HG02623 (cell line): ENCODE measurements around the gene ZNF678.
"Not testable (repeated sequence)": the region's sequence is repeated elsewhere in the genome, so short reads cannot be mapped to it uniquely, and the experiment has no call there.

Source experiments
- ATAC-seq: cut with Tn5 transposase; IDR thresholded peaks from one replicate; pipeline ENCODE4 v1.9.1; 2021; ENCODE audit warnings: moderate library complexity; ENCODE audit not compliant: unreplicated experiment

Gene ZNF678

DNA sequence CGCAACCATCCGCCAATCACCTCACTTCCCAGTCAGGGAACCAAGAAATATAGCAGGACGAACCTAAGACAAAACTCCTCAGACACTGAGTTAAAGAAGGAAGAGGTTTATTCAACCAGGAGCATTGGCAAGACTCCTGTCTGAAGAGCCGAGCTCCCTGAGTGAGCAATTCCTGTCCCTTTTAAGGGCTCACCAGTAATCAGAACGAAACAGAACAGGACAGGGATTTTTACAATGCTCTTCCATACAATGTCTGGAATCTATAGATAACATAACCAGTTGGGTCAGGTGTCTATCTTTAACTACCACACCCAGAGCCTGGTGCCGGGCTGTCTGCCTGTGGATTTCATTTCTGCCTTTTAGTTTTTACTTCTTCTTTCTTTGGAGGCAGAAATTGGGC is 32.9 kb downstream of the ZNF678 start:
- ATAC-seq = not testable (repeated sequence)

DNA sequence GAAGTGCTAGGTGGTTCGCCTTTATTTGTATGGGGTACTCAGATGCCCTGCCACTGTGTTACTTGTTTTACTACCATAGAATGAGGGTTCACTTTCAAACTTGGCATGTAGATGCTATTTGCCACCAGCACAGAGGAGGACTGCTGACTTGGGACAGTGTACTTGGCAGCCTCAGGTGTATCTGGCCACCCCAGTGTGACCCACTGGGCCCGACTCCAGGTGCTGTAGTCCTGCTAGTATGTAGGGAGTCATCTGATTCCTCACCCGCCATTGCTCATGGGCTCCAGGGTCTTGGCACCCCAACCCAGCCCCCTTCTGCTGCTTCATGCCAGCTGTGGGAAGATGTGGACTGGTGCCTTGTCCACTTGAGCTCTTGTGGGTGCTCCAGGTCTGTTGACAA is 40.0 kb downstream of the ZNF678 start:
- no peak for ATAC-seq

DNA sequence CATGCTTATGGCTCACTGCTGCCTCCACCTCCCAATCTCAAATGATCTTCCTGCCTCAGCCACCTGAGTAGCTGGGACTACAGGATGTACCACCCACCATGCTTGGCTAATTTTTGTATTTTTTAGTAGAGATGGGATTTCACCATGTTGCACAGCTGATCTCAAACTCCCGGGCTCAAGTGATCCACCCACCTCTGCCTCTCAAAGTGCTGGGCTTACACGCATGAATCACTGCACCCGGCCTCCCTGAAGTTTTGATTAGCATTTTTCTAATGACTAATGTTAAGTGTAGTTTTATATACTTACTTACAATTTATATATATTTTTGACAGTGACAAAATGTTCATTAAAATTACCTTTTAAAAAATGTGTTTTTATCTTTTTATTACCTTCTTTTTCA is 41.1 kb downstream of the ZNF678 start:
- ATAC-seq = no peak

DNA sequence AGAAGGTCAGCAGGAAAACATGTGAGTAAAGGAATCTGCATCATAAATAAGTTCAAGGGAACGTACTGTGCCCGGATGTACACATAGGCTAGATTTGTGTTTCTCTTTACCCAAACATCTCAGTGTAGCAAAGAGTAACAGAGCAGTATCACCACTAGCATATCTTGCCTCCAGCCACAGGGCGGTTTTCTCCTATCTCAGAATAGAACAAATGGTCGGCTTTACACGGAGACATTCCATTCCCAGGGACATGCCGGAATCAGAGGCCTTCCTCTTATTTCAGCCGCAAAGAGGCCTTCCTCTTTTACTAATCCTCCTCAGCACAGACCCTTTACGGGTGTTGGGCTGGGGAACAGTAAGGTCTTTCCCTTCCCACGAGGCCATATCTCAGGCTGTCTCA is 42.9 kb downstream of the ZNF678 start:
- ATAC-seq = not testable (repeated sequence)

DNA sequence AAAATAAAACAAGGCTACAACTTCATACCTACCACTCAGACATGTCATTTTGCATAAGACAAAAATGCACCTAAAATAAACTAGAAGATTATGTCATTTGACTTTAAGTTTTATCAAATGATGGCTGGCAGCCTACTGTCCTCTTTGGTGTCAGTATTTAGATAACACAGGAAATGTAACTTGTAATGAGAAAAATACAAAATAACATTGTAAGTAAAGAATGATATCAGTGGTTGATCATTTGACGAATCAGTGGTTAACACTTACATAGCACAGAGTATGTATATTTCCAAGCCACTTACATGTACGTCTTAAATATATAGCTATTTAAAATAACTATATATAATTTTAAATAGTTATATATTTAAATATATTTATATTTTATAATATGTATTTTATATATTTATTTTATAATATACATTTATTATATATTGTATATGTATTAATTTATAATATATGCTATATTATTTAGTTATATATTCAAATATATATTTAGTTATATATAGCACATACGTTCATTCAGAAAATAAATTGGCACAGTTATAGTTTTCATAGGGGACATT is 44.1 kb downstream of the ZNF678 start:
- no peak for ATAC-seq

DNA sequence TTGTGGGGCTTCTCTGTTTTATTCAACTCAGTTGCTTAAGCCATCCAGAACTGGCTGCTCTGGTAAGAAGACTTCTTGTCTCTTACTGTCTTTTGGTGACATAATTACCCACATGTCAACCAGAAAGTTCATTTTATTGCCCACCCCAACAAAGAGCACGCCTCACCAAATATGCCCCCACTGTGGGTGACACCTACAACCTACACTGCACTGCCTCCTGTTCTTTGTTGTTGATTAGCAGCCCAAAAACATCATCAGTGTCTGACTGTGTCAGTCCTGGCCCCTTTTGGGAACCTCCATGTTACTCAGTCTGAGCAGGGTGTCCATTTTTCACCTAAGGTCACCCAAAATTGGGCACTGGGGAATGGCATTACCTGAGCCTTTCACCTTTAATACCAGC is 49.3 kb downstream of the ZNF678 start:
- no peak for ATAC-seq

DNA sequence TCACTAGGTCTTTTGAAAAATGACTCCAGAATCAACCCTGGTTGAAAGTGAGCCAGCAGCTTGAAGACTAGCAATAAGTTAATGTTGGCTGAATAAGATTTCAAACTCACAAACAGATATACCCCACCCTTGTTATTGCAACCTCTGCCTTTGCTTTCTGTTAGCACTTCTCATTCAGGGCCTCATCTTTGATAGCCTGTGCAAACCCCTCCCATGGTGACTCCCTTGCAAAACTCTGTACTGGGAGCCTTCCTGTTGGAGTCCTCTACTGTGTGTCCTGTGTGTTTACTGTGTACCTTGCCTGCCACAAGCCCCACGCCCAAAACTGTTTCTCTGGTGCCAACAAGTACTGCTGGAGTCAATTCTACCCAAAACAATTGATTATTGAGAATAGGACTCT is 50.2 kb downstream of the ZNF678 start:
- no peak for ATAC-seq

DNA sequence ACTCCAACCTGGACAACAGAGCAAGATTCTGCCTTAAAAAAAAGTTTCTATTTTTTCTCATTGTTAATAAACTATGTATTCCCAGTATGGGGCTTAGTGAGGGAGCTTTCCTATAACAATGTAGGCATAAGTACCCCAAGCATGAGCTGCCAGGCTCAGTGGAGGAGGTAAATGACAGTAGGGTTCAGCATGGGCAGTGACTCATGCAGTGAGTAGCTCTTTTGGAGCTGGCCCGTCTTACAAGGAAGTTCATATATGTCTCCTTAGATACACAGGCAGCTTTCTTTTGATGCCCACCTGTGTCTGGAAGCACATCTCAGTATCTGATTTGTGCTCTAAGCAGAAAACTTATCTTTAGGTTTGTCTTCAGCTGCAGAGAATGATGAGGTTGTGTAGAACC is 57.9 kb downstream of the ZNF678 start:
- no peak for ATAC-seq

DNA sequence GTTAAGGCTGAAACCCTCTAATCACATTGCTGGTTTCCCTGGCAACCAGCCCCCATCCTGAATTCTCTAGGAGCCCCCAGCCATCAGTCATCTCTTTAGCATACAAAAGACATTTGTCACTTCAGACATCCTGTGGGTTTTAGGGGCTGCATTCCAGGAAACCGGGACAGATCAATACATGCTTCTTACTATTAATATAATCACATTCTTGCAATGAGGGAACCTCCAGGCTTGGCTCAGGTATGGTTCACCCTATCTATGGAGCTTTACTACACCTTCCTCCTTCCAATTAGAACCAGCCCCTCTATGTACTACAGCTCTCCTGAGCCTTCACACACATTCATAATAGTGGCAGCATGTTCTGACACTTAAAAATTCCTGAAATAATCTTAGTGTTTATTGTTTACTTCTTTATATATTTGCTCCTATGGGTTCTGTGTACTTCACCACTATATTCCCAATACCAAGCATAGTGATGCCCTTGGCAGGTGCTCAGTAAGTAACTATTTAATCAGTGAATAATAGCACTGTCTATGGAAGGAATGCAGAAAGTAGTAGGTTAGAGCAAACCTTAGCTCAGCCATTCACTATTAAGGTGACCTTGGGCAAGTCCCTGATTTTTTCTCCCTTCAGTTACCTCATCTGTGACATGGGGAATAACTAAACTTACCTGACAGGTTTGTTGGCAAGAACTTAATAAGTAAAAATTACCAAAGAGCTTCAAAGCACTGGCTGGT is 59.6 kb downstream of the ZNF678 start:
- ATAC-seq = no peak

DNA sequence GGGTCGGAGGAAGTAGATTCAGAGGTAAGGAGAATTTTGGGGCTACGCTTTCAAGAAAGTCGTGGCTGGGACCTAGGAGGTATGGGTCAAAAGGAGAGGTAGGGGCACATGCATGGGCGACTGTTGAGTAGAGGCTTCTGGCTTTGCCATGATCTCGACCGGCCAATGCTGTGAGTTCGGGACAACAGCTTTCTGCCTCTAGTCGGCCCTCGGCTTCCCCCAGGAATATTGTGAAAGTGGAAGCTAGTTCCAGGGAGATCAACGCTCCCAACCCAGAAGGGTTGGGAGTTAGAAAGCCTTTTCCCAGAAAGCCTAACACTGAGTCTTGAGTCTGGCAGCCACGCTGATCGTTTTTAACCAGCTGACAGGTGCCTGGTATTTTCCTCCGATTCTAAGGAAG is 69.0 kb downstream of the ZNF678 start:
- ATAC-seq = no peak

DNA sequence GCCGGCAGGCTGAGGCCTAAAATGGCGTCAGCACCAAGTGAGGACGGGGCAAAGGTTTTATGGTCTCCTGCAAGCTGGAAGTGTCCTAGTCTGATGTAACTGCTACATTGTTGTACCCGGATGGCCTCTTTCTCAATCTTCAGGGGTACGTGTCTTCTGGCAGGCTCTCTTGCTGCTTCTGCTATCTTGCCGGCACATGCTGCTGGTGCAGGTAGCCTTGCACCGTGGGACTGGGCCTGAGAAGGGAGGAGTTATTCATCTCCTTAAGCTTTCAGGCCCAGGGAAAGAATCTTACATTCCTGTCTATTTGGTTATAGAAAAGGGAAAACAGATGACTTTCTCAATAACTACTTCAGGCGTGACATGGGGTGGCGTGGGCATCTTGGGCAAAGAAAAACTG is 72.2 kb downstream of the ZNF678 start:
- no peak for ATAC-seq

DNA sequence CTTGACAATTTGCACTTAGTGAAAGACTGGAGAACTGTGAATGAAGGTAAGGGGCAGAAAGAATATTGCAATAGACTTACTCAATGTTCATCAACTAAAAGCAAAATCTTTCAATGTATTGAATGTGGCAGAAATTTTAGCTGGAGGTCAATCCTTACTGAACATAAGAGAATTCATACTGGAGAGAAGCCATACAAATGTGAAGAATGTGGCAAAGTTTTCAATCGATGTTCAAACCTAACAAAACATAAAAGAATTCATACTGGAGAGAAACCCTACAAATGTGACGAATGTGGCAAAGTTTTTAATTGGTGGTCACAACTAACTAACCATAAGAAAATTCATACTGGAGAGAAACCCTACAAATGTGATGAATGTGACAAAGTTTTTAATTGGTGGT is 91.1 kb downstream of the ZNF678 start:
- ATAC-seq = no peak

DNA sequence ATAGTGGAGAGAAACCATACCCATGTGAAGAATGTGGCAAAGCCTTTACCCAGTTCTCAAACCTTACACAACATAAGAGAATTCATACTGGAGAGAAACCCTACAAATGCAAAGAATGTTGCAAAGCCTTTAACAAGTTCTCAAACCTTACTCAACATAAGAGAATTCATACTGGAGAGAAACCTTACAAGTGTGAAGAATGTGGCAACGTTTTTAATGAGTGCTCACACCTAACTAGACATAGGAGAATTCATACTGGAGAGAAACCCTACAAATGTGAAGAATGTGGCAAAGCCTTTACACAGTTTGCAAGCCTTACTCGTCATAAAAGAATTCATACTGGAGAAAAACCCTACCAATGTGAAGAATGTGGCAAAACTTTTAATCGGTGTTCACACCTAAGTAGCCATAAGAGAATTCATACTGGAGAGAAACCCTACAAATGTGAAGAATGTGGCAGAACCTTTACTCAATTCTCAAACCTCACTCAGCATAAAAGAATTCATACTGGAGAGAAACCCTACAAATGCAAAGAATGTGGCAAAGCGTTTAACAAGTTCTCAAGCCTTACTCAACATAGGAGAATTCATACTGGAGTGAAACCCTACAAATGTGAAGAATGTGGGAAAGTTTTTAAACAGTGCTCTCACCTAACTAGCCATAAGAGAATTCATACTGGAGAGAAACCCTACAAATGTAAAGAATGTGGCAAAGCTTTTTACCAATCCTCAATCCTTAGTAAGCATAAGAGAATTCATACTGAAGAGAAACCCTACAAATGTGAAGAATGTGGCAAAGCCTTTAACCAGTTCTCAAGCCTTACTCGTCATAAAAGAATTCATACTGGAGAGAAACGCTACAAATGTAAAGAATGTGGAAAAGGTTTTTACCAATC is 91.7 kb downstream of the ZNF678 start:
- no peak for ATAC-seq

DNA sequence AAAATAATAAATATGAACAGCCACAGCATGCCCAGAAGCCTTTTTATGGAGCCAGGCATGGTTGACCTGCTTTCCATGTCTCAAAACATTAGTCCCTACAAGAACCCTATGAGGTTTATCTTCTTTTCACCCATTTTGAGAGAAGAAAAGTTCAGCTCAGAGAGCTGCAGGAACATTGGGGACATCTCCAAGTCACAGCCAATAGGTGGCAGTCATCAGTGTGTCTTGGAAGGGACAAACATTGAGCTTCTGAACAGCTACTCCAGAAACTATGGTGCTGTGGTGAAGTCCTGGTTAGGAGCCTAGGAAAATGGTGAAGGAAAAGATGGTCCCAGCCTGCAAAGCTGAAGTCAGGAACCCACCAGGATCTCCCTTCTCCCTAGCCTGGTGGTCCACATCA is 98.1 kb downstream of the ZNF678 start:
- ATAC-seq = no peak

DNA sequence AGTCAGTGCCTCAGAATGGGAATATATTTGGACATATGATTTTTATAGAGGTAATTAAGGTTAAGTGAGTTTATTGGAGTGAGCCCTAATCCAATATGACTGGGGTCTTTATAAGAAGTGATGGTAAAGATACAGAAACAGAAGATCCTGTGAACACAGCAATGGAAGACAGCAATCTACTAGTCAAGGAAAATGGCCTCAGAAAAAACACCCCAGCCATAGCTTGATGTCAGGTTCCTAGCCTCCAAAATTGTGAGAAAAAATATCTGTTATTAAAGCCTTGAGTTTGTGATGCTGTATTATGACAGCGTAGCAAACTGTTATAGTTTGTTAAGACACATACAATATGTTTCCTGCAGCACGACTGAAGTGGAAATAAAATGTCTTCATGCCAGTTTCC is 99.6 kb downstream of the ZNF678 start:
- ATAC-seq = no peak

DNA sequence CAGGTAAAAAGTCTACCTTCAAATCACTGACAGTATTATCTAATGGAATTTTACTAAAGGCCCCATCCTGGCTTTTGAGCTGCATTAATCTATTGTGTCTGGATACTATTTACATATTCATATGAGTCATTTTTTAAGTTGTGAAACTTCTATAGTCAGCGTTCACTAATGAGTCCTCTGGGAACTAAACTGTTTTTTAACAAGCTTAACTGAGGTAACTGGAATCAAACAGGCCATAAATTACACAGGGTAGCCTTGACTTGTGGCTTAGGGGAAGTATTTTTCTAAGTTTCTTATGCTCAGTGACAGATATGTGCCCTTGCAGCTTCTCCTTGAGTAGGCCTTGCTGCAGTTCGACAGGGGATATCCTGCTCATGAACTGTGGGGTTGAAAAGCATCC is 102.9 kb downstream of the ZNF678 start:
- no peak for ATAC-seq

DNA sequence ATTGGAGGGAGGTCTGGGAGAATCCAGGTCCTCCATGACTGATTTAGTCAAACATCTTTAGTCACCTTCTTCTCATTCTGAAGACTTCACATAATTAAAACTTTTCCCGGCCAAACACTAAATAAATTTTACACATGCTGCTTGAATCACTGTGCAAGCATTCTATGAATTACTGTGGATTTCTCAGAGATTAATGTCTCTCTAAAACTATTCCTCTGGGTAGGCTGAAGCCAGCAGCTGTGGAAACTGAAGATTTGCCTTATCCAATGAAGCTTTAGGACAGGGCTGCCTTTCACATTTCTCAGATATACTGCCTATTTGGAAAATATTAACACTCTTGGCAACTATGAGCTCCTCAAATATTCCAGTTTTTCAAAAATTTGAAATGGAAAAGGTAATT is 110.1 kb downstream of the ZNF678 start:
- no peak for ATAC-seq

DNA sequence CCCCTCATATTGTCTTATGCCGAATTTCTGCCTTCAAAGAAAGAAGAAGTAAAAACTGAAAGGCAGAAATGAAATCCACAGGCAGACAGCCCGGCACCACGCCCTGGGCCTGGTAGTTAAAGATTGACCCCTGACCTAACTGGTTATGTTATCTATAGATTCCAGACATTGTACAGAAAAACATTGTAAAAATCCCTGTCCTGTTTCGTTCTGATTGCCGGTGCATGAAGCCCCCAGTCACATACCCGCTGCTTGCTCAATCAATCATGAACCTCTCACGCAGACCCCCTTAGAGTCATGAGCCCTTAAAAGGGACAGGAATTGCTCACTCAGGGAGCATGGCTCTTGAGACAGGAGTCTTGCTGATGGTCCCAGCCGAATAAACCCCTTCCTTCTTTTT is 122.5 kb downstream of the ZNF678 start:
- no peak for ATAC-seq

DNA sequence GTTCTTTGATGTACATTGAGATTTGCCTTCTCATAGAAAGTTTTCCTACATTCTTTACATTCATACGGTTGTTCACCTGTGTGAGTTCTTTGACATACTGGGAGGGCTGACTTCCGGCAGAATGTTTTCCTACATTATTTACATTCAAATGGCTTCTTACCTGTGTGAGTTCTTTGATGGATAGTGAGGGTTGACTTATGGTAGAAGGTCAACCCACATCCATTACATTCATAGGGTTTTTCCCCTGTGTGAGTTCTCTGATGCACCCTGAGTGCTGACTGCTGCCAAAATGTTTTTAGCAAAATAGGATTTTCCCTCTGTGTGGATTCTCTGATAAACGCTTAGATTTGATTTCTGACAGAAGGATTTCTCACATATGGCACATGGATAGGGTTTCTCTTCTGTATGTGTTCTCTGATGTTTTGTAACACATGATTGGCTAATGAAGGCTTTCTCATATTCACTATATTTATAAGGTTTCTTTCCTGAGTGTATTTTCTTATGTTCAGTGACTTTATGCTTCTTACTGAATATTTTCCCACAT is 134.0 kb downstream of the ZNF678 start:
- ATAC-seq = no peak

DNA sequence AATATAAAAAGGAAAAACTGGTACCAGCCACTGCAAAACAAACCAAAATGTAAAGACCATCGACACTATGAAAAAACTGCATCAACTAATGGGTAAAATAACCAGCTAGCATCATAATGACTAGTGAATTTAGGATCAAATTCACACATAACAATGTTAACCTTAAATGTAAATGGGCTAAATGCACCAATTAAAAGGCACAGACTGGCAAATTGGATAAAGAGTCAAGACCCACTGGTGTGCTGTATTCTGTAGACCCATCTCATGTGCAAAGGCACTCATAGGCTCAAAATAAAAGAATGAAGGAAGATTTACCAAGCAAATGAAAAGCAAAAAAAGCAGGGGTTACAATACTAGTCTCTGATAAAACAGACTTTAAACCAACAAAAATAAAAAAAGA is 138.3 kb downstream of the ZNF678 start:
- ATAC-seq = not testable (repeated sequence)

DNA sequence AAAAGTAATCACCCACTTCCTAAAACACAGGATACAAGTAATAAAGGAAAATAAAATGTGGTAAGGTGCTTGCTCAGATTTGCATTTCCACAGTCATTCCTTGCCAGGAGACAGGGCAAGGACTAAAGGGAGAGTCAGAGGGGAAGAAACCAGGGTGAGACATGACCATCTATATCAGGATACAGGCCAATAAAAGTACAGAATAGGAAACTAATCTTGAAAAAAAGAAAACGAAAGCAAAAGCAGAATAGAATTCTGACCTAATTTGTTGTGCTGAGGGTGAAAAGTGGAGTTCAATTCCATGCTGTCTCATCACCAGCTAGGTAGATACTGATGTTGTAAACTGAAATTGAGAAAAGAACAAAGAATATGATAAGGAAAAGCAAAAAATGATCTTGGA is 144.5 kb downstream of the ZNF678 start:
- ATAC-seq = no peak

DNA sequence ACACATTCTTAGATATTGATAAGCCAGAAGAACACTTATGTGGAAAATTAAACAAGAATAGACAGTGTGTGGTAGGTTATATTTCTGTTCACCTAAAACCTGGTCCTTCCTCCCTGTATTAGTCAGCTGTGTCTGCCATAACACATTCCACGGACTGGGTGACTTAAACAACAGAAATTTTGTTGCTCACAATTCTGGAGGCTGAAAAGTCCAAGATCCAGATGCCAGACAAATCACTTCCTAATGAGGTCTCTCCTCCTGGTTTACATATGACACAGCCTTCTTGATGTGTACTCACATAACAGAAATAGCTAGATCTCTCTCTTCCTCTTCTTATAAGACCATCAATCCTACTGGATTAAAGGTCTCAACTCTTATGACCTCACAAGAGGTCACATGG is 146.1 kb downstream of the ZNF678 start:
- ATAC-seq = no peak
